Vagina (tissue), 2 donors: ENCODE data around the gene TRIM15.

Source experiments
- CTCF ChIP-seq, 3 experiments: fragments of 450-650 bp in 2 of 3; fragments of 200-600 bp in 1 of 3; sonication (generic) in 1 of 3; IDR thresholded peaks; one replicate each; pipeline ENCODE4 v1.5.1; 2017 to 2019; ENCODE audit warnings: antibody characterized with exemption in 3 of 3, mild to moderate bottlenecking in 2 of 3, moderate library complexity in 2 of 3
- POLR2A ChIP-seq, 2 donors: fragments of 450-650 bp; IDR thresholded peaks; one replicate each; pipeline ENCODE4 v1.6.1; 2017; ENCODE audit warnings: antibody characterized with exemption in 2 of 2, mild to moderate bottlenecking in 2 of 2, moderate library complexity in 2 of 2
- POLR2AphosphoS5 ChIP-seq, 2 donors: sonication (generic); formaldehyde crosslinking; IDR thresholded peaks; one replicate each; pipeline ENCODE4 v1.9.0; 2017; ENCODE audit warnings: antibody characterized with exemption in 2 of 2, mild to moderate bottlenecking in 2 of 2, low read depth in 1 of 2; ENCODE audit not compliant: insufficient read depth in 1 of 2

DNA sequence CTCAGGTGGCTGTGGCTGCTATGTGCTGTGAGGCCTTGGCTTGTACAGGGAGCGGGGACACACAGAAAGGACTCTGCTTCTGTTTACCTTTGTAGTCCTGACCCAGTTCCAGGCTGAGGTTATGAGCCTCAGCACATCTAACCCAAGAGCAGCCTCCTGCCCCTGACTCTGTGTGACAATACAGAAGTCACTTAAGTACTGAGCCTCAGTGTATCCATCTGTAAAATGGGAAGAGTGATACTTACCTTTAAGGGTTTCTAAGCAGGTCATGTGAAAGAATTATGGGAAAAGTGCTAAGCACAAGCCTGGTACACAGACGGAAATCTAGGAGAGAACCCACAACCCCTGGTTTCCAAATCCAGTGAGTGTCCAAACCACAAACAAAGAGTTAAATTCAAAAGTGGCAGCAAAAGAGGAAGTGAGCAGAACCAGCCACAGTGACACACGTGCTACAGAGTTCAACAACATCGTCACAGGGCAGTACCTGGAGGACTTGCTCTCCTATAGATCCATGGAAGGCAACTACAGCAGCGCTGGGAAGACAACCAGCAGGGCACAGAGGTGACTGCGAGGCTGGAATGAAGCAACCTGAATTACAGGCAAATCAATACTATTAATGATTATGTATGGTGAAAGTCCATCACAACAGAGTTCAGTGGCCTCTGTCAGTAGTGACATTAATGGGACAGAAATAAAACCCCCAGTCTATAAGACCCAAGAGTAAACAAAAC lies 37.4 kb downstream of the TRIM15 start:
- TF ChIP-seq POLR2AphosphoS5 (IDR thresholded peaks at IDR 0.05; ENCODE audit: insufficient read depth in 1 of 2, low read depth in 1 of 2) (no peak), CTCF (IDR thresholded peaks at IDR 0.05) (no peak), POLR2A (IDR thresholded peaks at IDR 0.05) (no peak)
